Measurements from ENCODE around the gene JPH3.

The JPH3 gene

DNA sequence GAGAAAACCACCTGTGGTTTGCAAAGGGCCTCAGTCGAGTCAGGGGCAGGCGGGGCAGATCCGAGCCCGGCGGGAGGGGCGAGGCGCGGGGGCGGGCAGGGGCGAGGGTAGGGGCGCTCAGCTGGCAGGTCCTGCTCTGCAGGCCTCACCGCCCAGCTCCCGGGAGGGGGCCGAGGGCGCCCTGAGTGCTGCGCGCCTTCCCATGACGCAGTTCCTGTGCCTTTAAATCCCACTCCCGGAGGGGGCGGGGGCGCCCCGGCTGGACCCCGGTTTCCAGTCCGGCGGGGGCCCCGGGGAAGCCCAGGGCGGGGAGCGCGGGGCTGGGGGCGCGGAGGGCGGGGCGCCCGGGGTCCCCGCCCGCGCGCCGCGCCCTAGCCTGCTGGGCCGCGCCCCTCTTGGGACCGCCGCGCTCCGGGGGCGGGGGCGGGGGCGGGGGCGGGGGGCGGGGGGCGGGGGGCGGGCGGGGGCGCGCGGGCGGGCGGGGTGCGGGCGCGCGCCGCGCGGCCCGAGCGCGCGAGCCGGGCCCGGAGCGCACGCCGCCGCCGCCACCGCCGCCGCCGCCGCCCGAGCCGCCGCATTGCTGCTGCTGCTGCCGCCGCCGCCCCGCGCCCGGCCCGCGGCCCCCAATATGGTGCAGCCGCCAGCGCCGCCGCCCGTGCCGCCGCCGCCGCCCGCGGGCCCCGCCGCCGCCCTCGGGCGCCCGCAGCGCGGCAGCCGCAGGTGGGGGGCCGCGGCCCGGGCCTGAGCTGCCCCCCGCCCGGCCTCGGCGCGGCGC is at the start of gene JPH3:
Gene JPH3 (plus strand): TSS at position 508 of the 775 bp plus-strand sequence. CDS start 639 bp downstream, outside the sequence.
- TF ChIP-seq, protein P1, sequence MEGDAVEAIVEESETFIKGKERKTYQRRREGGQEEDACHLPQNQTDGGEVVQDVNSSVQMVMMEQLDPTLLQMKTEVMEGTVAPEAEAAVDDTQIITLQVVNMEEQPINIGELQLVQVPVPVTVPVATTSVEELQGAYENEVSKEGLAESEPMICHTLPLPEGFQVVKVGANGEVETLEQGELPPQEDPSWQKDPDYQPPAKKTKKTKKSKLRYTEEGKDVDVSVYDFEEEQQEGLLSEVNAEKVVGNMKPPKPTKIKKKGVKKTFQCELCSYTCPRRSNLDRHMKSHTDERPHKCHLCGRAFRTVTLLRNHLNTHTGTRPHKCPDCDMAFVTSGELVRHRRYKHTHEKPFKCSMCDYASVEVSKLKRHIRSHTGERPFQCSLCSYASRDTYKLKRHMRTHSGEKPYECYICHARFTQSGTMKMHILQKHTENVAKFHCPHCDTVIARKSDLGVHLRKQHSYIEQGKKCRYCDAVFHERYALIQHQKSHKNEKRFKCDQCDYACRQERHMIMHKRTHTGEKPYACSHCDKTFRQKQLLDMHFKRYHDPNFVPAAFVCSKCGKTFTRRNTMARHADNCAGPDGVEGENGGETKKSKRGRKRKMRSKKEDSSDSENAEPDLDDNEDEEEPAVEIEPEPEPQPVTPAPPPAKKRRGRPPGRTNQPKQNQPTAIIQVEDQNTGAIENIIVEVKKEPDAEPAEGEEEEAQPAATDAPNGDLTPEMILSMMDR (IDR thresholded peaks at IDR 0.05; ENCODE audit: extremely low read depth, insufficient read depth, missing control alignments) = no peak
- in situ Hi-C loops (cut with MboI; ENCODE audit: low pct_unique_long_range_greater_than_20kb, low sequenced_read_pairs, unreplicated experiment) = no loop called here
- DNase-seq (ENCODE audit: low spot score) = no peak

DNA sequence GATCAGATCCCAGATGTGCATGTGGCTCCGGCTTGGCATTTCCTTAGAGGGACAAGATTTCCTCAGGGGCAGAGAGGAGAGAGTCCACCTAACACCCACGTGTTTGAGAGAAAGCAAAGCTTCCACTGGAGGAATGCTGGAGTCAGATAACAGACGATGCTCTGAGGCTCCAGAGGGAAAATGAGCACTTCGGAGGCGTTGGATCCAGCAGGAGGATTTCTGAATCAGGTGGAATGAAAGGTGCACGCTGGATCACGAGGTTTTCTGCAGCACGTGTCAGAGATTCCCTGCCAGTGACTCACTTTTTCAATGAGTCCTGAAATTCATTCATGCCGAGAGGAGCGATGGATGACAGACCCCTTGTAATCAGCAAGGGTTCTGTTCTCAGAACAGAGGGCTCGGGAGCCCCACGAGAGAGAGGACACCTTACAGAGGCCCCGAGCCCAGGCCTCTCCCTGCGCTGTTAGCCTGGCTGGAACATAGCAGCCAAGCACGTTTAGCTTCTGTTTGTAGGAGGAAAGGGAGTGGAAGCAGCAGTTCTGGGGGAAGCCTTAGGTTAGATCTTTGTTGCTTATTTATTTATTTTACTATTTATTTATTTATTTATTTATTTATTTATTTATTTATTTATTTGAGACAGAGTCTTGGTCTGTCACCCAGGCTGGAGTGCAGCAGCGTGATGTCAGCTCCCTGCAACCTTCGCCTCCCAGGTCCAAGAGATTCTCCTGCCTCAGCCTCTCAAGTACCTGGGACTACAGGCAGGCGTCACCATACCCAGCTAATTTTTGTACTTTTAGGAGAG is 49.3 kb upstream of the JPH3 start:
- DNase-seq (ENCODE audit: low spot score) = no peak
- TF ChIP-seq, protein P1 (IDR thresholded peaks at IDR 0.05; ENCODE audit: extremely low read depth, insufficient read depth, missing control alignments) = no peak
- in situ Hi-C loops (cut with MboI; ENCODE audit: low pct_unique_long_range_greater_than_20kb, low sequenced_read_pairs, unreplicated experiment) = no loop called here

DNA sequence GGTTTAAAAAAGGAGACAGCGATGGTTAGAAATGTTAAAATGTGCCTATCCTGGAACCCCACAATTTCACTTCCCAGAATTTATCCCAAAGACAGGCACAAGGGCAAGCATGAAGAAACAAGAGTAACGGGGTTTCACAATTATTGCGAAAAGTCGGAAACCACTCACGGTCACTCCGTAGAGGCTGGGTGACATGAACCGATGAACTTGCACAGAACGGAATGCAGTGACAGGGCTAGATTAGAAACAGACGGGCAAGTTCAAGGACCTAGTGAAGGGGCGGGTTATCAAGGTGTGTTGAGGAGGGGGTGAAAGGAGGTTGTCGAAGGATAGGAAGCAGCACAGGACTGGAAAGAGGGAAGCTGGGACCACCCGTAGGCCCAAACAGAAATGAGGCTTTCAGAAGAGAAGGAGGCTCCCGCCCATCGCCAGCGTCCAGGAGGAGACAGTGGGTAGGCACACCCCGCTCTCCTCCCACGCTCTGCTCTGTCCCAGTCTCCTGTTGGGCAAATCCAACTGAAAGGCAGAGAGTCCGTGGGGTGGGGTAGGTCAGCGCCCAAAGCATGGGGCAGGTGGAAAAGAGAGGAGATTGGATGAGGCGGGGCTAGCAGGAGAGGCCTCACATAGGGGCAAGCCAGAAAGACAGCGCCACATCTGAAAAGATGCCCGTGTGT is 47.4 kb upstream of the JPH3 start:
- TF ChIP-seq, protein P1 (IDR thresholded peaks at IDR 0.05; ENCODE audit: extremely low read depth, insufficient read depth, missing control alignments) = no peak
- in situ Hi-C loops (cut with MboI; ENCODE audit: low pct_unique_long_range_greater_than_20kb, low sequenced_read_pairs, unreplicated experiment) = no loop called here
- DNase-seq (ENCODE audit: low spot score) = no peak

DNA sequence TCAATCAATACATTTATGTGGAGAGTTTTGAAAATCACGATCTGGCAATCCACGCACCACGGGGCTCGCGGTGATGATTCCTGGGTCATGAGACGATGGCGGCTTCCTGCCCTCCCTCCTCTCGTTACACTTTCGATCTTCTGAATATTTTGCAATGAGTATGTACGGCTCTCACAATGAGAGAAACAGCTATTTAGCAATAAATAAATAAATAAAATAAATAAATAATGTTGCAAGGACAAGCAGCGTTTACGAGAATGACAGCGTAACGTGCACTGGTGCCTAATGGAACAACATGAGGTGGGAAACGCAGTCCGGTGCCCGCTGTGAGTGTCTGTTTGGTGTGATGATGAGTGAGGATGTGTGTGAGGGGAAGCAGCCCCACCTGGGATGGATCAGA is 46.7 kb upstream of the JPH3 start:
- DNase-seq (ENCODE audit: low spot score) = no peak
- TF ChIP-seq, protein P1 (IDR thresholded peaks at IDR 0.05; ENCODE audit: extremely low read depth, insufficient read depth, missing control alignments) = no peak
- in situ Hi-C loops (cut with MboI; ENCODE audit: low pct_unique_long_range_greater_than_20kb, low sequenced_read_pairs, unreplicated experiment) = no loop called here

DNA sequence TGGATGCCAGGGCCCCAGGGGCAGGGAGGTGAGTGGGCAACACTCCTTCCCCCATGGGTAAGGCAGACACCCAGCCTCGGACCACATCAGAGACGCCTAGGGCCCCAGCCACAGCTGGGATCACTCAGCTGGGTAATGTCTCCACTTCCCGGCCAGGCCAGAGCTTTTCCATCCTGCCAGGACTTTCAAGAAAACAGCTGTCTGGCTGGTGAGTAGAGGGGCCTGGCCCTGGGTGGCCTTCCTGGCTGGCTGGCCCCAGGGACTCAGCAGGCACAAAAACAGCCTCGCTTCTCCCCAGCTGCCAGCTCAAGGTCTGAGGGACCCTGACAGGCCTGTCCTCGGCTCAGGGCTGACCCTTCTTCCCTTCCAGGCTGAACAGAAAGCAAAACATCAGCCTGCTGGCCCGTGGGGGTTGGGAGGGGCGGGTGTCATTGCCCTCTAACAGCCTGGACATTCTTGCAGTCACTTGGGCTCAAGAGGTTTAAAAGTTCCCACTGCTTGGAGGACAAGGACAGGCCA is 45.3 kb upstream of the JPH3 start:
- TF ChIP-seq, protein P1 (IDR thresholded peaks at IDR 0.05; ENCODE audit: extremely low read depth, insufficient read depth, missing control alignments) = no peak
- no peak for DNase-seq (ENCODE audit: low spot score)
- in situ Hi-C loops (cut with MboI; ENCODE audit: low pct_unique_long_range_greater_than_20kb, low sequenced_read_pairs, unreplicated experiment) = no loop called here

DNA sequence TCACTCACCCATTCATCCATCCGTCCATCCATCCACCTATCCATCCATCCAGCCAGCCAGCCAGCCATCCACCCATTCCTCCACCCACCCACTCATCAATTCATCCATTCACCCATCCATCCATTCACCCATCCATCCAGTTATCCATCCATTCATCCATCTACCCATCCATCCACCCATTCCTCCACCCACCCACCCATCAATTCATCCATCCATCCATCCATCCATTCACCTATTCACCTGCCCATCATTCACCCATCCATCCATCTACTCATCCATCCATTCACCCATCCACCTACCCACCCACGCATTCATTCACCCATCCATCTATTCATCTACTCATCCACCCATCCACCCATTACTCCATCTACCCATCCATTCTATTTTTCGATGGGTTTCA is 43.6 kb upstream of the JPH3 start:
- DNase-seq (ENCODE audit: low spot score) = no peak
- TF ChIP-seq, protein P1 (IDR thresholded peaks at IDR 0.05; ENCODE audit: extremely low read depth, insufficient read depth, missing control alignments) = no peak
- in situ Hi-C loops (cut with MboI; ENCODE audit: low pct_unique_long_range_greater_than_20kb, low sequenced_read_pairs, unreplicated experiment) = no loop called here
